Transverse colon (tissue), 4 donors: ENCODE measurements around the gene ATG101. TPM values are rescaled to one million over a fixed set of nuclear protein-coding genes. Genes with fewer than 3 reads are reported as not detected.
A peak's percentile ranks its signal among the peaks of the same experiment; 100 is the strongest.

ENCODE experiments used
- DNase-seq: peaks from one replicate; pipeline ENCODE4 v3.0.0-alpha.2; 2019
- H3K27ac ChIP-seq, 4 donors: fragments of 200-600 bp; sonication (generic); 2 replicates each; pipeline ENCODE4 v1.5.1; 2016 to 2018; ENCODE audit warnings: inconsistent platforms in 4 of 4
- H3K27me3 ChIP-seq: fragments of 200-600 bp; sonication (generic); 2 replicates; pipeline ENCODE4 v1.5.1; 2017; ENCODE audit warnings: inconsistent platforms
- H3K36me3 ChIP-seq, 4 donors: fragments of 200-600 bp; sonication (generic); 2 replicates each; pipeline ENCODE4 v1.5.1; 2017 to 2019; ENCODE audit warnings: inconsistent platforms in 4 of 4
- H3K4me1 ChIP-seq, 4 donors: fragments of 200-600 bp; sonication (generic); 2 replicates each; pipeline ENCODE4 v1.5.1; 2017 to 2020; ENCODE audit warnings: inconsistent platforms in 4 of 4
- H3K4me3 ChIP-seq, 4 donors: fragments of 200-600 bp; sonication (generic); 1 replicate in 1 of 4; 2 replicates in 3 of 4; pipeline versions ENCODE4 v1.5.1 to v1.6.1; 2017 to 2019; ENCODE audit warnings: inconsistent platforms in 4 of 4
- H3K9me3 ChIP-seq, 2 donors: fragments of 200-600 bp; sonication (generic); 2 replicates each; pipeline ENCODE4 v1.5.1; 2017 to 2019; ENCODE audit warnings: inconsistent platforms in 2 of 2
- CTCF ChIP-seq, 5 experiments: fragments of 200-600 bp in 3 of 5; fragments of 450-650 bp in 2 of 5; sonication (generic) in 3 of 5; IDR thresholded peaks; 1 replicate in 2 of 5; 2 replicates in 3 of 5; pipeline ENCODE4 v1.5.1; 2016 to 2017; ENCODE audit warnings: antibody characterized with exemption in 5 of 5, inconsistent platforms in 3 of 5, mild to moderate bottlenecking in 2 of 5, moderate library complexity in 1 of 5
- EP300 ChIP-seq: sonication (generic); formaldehyde crosslinking; IDR thresholded peaks from one replicate; pipeline ENCODE4 v1.6.1; 2017; ENCODE audit warnings: antibody characterized with exemption, low read depth
- POLR2A ChIP-seq: fragments of 450-650 bp; IDR thresholded peaks from one replicate; pipeline ENCODE4 v1.6.1; 2016; ENCODE audit warnings: antibody characterized with exemption, mild to moderate bottlenecking, moderate library complexity
- POLR2AphosphoS5 ChIP-seq, 3 donors: sonication (generic); formaldehyde crosslinking; IDR thresholded peaks; one replicate each; pipeline ENCODE4 v1.6.1; 2016; ENCODE audit warnings: antibody characterized with exemption in 3 of 3
- WGBS, 2 donors: methylation state at CpG; one replicate each; pipeline ENCODE4 v1.1.5; 2018; ENCODE audit warnings: low coverage in 1 of 2; 5-methylcytosine and 5-hydroxymethylcytosine counted together
- in situ Hi-C, 4 donors: fragments of 200-750 bp; cut with MboI; loops; one replicate each; pipeline versions ENCODE4 v1.15.0 to v1.15.1; 2017; ENCODE audit warnings: low sequenced_read_pairs in 3 of 4, low pct_ligation_motif_present in 1 of 4, low pct_unique_long_range_greater_than_20kb in 1 of 4
- intact Hi-C: fragments of 100-400 bp; cut with DNase I; formaldehyde crosslinking; loops from one replicate; pipeline ENCODE4 v1.15.1; 2023; ENCODE audit warnings: low total_unique reads
- total RNA-seq, 4 donors: library from RNA; depleted of rRNA; stranded (reverse); fragments of >200 nt; gene quantifications; one replicate each; pipeline ENCODE4 v1.1.0, GENCODE V29; 2016

Gene ATG101
- total RNA-seq, 4 donors from 2014 or later = 15.7 to 64.1 (median 51.6) TPM

- H3K27me3 ChIP-seq = no peaks in the 10 kb centered on the region
- no peaks in the 10 kb centered on the region for H3K36me3 ChIP-seq
- H3K4me1 ChIP-seq = peaks cover 11 to 27% (median 14%) of the 10 kb centered on the region in 4 donors
- DNase-seq = peak; percentile 68
- in situ Hi-C loops (loop anchor here in 3 of 4 donors (5.0 to 10.0 kb wide), 2 partner anchors 56 to 58 kb away; no protein-coding TSS in a partner anchor), intact Hi-C loops (loop anchor here (2.0 kb wide), 1 partner anchor 56 kb away; no protein-coding TSS in a partner anchor)
- 20 to 27% methylated on average over 1 to 9 of the region's 11 CpGs for WGBS, 2 donors
- peak overlapping the region; percentile 60 to 77 (median 66) for H3K27ac ChIP-seq
- H3K9me3 ChIP-seq = no peaks in the 10 kb centered on the region
- no peak overlapping the region for H3K4me3 ChIP-seq
- TF ChIP-seq POLR2AphosphoS5 (IDR thresholded peaks at IDR 0.05) = no peak
- peak; percentile 94 to 98 (median 95) for TF ChIP-seq CTCF (IDR thresholded peaks at IDR 0.05)
Measured at GRCh38 chr12:52082988-52083637, 13.3 kb downstream of the ATG101 start.

DNA sequence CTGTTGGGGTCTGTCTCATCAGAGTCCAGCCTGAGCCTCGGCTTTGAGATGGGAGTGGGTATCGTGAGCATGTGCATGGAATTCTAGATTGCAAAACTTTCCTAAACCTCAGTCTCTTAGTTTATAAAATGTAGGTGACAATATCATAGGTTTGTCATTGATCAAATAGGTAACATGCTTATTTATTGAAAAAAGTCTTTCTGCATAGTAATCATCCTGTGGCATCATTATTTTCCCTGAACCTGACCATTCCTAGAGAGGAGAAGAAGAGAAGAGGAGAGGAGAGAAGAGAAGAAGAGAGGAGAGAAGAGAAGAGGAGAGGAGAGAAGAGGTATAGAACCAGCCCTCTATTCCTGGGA lies 13.8 kb downstream of the ATG101 start:
- intact Hi-C loops (loop anchor here (2.0 kb wide), 1 partner anchor 57 kb away; no protein-coding TSS in a partner anchor), in situ Hi-C loops (loop anchor here in 3 of 4 donors (5.0 to 10.0 kb wide), 2 partner anchors 56 to 59 kb away; no protein-coding TSS in a partner anchor)
- no peaks in the 10 kb centered on the region for H3K9me3 ChIP-seq
- H3K27ac ChIP-seq = no peak overlapping the region
- no peaks in the 10 kb centered on the region for H3K36me3 ChIP-seq
- peaks cover 11 to 27% (median 14%) of the 10 kb centered on the region in 4 donors for H3K4me1 ChIP-seq
- WGBS, 2 donors = 6% methylated on average over 2 of the region's 2 CpGs; no CpG with 5 or more reads in 1 of the 2 donors
- peaks cover 2% of the 10 kb centered on the region for H3K27me3 ChIP-seq
- DNase-seq = no peak
- TF ChIP-seq POLR2A = no peak
- TF ChIP-seq EP300 = no peak
- peak in 1 of 5 experiments; percentile 16 for TF ChIP-seq CTCF (IDR thresholded peaks at IDR 0.05)
- no peak for TF ChIP-seq POLR2AphosphoS5 (IDR thresholded peaks at IDR 0.05)
- H3K4me3 ChIP-seq = no peak overlapping the region

- H3K36me3 ChIP-seq = no peaks in the 10 kb centered on the region
- DNase-seq = no peak
- intact Hi-C loops = no loop called here
- H3K27me3 ChIP-seq = peaks cover 6% of the 10 kb centered on the region
- H3K9me3 ChIP-seq = no peaks in the 10 kb centered on the region
- peaks cover 11 to 27% (median 14%) of the 10 kb centered on the region in 4 donors for H3K4me1 ChIP-seq
- TF ChIP-seq EP300 (no peak), POLR2A (no peak), POLR2AphosphoS5 (IDR thresholded peaks at IDR 0.05) (no peak), CTCF (IDR thresholded peaks at IDR 0.05) (no peak)
- no peak overlapping the region for H3K27ac ChIP-seq
- WGBS, 2 donors = 79 to 91% methylated on average over 3 to 9 of the region's 9 CpGs
- H3K4me3 ChIP-seq = no peak overlapping the region
- in situ Hi-C loops = loop anchor here in 3 of 4 donors (5.0 to 10.0 kb wide), 2 partner anchors 57 to 60 kb away; no protein-coding TSS in a partner anchor
Measured at GRCh38 chr12:52084491-52085231, 14.9 kb downstream of the ATG101 start.

- H3K36me3 ChIP-seq = no peaks in the 10 kb centered on the region
- intact Hi-C loops (no loop called here), in situ Hi-C loops (loop anchor here in 1 of 4 donors (10.0 kb wide), 1 partner anchor 61 kb away; no protein-coding TSS in a partner anchor)
- H3K9me3 ChIP-seq = no peaks in the 10 kb centered on the region
- no peak for TF ChIP-seq CTCF (IDR thresholded peaks at IDR 0.05)
- TF ChIP-seq POLR2AphosphoS5 (IDR thresholded peaks at IDR 0.05) = no peak
- no peak for TF ChIP-seq EP300
- no peak for TF ChIP-seq POLR2A
- H3K4me3 ChIP-seq = no peak overlapping the region
- WGBS, 2 donors = 88 to 93% methylated on average over 4 to 6 of the region's 6 CpGs
- H3K4me1 ChIP-seq = peaks cover 10 to 27% (median 13%) of the 10 kb centered on the region in 4 donors
- no peak for DNase-seq
- H3K27me3 ChIP-seq = peaks cover 6% of the 10 kb centered on the region
- H3K27ac ChIP-seq = peak overlapping the region in 1 of 4 donors; percentile 46
Measured at GRCh38 chr12:52085682-52086180, 16.0 kb downstream of the ATG101 start.
